ENCODE data around the gene UBE2B.

UBE2B gene

GRCh38 chr5:134423376-134423775 is 52.0 kb downstream of the UBE2B start:
- TF ChIP-seq, protein P1, sequence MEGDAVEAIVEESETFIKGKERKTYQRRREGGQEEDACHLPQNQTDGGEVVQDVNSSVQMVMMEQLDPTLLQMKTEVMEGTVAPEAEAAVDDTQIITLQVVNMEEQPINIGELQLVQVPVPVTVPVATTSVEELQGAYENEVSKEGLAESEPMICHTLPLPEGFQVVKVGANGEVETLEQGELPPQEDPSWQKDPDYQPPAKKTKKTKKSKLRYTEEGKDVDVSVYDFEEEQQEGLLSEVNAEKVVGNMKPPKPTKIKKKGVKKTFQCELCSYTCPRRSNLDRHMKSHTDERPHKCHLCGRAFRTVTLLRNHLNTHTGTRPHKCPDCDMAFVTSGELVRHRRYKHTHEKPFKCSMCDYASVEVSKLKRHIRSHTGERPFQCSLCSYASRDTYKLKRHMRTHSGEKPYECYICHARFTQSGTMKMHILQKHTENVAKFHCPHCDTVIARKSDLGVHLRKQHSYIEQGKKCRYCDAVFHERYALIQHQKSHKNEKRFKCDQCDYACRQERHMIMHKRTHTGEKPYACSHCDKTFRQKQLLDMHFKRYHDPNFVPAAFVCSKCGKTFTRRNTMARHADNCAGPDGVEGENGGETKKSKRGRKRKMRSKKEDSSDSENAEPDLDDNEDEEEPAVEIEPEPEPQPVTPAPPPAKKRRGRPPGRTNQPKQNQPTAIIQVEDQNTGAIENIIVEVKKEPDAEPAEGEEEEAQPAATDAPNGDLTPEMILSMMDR (IDR thresholded peaks at IDR 0.05; ENCODE audit: extremely low read depth, insufficient read depth, missing control alignments): no peak
- DNase-seq (ENCODE audit: low spot score): no peak
- in situ Hi-C loops (cut with MboI; ENCODE audit: low pct_unique_long_range_greater_than_20kb, low sequenced_read_pairs, unreplicated experiment): no loop called here

DNA sequence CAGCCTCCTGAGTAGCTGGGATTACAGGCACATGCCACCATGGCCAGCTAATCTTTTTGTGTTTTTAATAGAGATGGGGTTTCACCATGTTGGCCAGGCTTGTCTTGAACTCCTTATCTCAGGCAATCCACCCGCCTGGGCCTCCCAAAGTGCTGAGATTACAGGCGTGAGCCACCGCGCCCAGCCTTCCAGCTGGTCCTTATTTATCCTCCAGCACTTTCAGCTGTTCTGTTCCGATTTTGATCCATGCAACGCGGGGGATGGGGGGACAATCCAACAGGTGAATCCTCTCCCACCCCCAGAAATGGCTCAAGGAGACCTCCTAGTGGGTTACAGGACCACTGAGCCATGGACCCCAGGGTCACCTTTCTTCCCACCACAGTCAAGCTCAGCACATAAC is 55.0 kb downstream of the UBE2B start:
- in situ Hi-C loops (cut with MboI; ENCODE audit: low pct_unique_long_range_greater_than_20kb, low sequenced_read_pairs, unreplicated experiment): no loop called here
- no peak for DNase-seq (ENCODE audit: low spot score)
- TF ChIP-seq, protein P1 (IDR thresholded peaks at IDR 0.05; ENCODE audit: extremely low read depth, insufficient read depth, missing control alignments): no peak

GRCh38 chr5:134427540-134428041 is 56.2 kb downstream of the UBE2B start:
- in situ Hi-C loops (cut with MboI; ENCODE audit: low pct_unique_long_range_greater_than_20kb, low sequenced_read_pairs, unreplicated experiment): no loop called here
- TF ChIP-seq, protein P1 (IDR thresholded peaks at IDR 0.05; ENCODE audit: extremely low read depth, insufficient read depth, missing control alignments): no peak
- no peak for DNase-seq (ENCODE audit: low spot score)

GRCh38 chr5:134430001-134430569 is 58.7 kb downstream of the UBE2B start:
- no peak for DNase-seq (ENCODE audit: low spot score)
- TF ChIP-seq, protein P1 (IDR thresholded peaks at IDR 0.05; ENCODE audit: extremely low read depth, insufficient read depth, missing control alignments): no peak
- in situ Hi-C loops (cut with MboI; ENCODE audit: low pct_unique_long_range_greater_than_20kb, low sequenced_read_pairs, unreplicated experiment): no loop called here

GRCh38 chr5:134432174-134432573 is 60.8 kb downstream of the UBE2B start:
- in situ Hi-C loops (cut with MboI; ENCODE audit: low pct_unique_long_range_greater_than_20kb, low sequenced_read_pairs, unreplicated experiment): no loop called here
- TF ChIP-seq, protein P1 (IDR thresholded peaks at IDR 0.05; ENCODE audit: extremely low read depth, insufficient read depth, missing control alignments): no peak

DNA sequence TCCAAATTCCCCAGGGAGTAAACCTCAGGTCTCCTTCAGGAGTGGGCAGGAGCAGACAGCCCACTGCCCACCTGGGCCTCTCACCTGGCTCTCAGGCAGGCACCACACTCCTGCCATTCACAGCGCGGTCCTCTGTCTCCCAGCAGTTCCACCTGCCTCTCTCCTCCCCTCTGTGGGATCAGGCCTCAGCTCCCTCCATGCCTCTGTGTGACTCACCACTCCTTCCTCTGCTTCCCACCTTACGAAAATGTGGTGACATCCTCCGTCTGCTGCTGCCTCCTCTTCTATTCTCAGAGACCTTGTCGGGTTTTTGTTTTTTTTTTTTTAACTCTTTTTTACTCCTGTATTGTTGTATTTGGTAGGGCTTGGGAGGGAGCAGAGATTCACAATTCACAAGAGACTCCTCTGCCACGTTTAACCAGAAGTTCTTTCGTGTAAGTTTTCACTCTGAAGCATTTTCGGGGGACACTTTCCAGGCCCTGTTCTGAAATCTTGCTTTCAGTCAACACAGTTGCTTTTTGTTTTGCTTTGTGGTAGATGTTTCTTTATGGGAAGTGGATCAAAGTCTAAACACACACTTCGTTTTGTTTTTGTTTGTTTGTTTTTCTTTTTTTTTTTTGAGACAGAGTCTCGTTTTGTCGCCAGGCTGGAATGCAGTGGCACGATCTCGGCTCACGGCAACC is 61.4 kb downstream of the UBE2B start:
- TF ChIP-seq, protein P1 (IDR thresholded peaks at IDR 0.05; ENCODE audit: extremely low read depth, insufficient read depth, missing control alignments): no peak
- in situ Hi-C loops (cut with MboI; ENCODE audit: low pct_unique_long_range_greater_than_20kb, low sequenced_read_pairs, unreplicated experiment): no loop called here
- DNase-seq (ENCODE audit: low spot score): no peak

More at GRCh38 chr5:134432174-134432573, 60.8 kb downstream of the UBE2B start:
- no peak for DNase-seq (ENCODE audit: low spot score)
